Colonic mucosa (tissue), 4 donors: ENCODE measurements around the gene PDHX. TPM values are rescaled to one million over a fixed set of nuclear protein-coding genes. Genes with fewer than 3 reads are reported as not detected.

ENCODE experiments used
- DNase-seq: peaks from one replicate; pipeline ENCODE4 v3.0.0-alpha.2; 2020
- H3K27ac ChIP-seq: fragments of 200-600 bp; one replicate; pipeline ENCODE4 v1.8.0; 2021
- H3K27me3 ChIP-seq: fragments of 200-600 bp; one replicate; pipeline ENCODE4 v1.8.0; 2021
- H3K36me3 ChIP-seq: fragments of 200-600 bp; one replicate; pipeline ENCODE4 v1.8.0; 2021
- H3K4me1 ChIP-seq: fragments of 200-600 bp; one replicate; pipeline ENCODE4 v1.8.0; 2021; ENCODE audit warnings: mild to moderate bottlenecking
- H3K4me3 ChIP-seq: fragments of 200-600 bp; one replicate; pipeline ENCODE4 v1.8.0; 2021
- H3K9ac ChIP-seq, 2 donors: one replicate each; pipeline ENCODE4 v1.7.0; 2013; ENCODE audit warnings: control low read depth in 2 of 2, low read depth in 2 of 2, low read length in 2 of 2
- H3K9me3 ChIP-seq: fragments of 200-600 bp; one replicate; pipeline ENCODE4 v1.8.0; 2021
- CTCF ChIP-seq: fragments of 200-600 bp; IDR thresholded peaks from one replicate; pipeline ENCODE4 v1.8.0; 2022; ENCODE audit warnings: antibody characterized with exemption, mild to moderate bottlenecking
- intact Hi-C: fragments of 100-400 bp; cut with DNase I; formaldehyde crosslinking; loops from one replicate; pipeline ENCODE4 v1.14.1; 2022
- total RNA-seq, 2 donors: library from RNA; stranded (reverse); fragmentation: NEBNext Ultra II Directional in 1 of 2; extraction: Animal tissue kit (Norgen Biotek cat#: 25700) in 1 of 2; gene quantifications; one replicate each; pipeline ENCODE4 v1.2.1, GENCODE V29; 2021
- donor health status: healthy.
- donor health status: DM: no; HTN: no; CAD: no.
- donor health status: DM: no; HTN: no; CAD: no.

The PDHX gene
- total RNA-seq, 2 donors from 2014 or later = 55.2 to 57.2 TPM

- Histone ChIP-seq H3K36me3 (no peaks in the 10 kb centered on the region), H3K4me3 (no peak overlapping the region), H3K9ac (no peak overlapping the region), H3K9me3 (peaks cover under 1% of the 10 kb centered on the region), H3K4me1 (no peaks in the 10 kb centered on the region), H3K27ac (no peak overlapping the region), H3K27me3 (no peaks in the 10 kb centered on the region)
- TF ChIP-seq CTCF = no peak
- intact Hi-C loops = no loop called here
- no peak for DNase-seq
Measured at GRCh38 chr11:34904421-34904955, 11.9 kb upstream of the PDHX start.

- no peak overlapping the region for H3K4me3 ChIP-seq
- TF ChIP-seq CTCF = no peak
- no peaks in the 10 kb centered on the region for H3K4me1 ChIP-seq
- H3K9me3 ChIP-seq = no peaks in the 10 kb centered on the region
- no peak for DNase-seq
- intact Hi-C loops = no loop called here
- no peak overlapping the region for H3K27ac ChIP-seq
- H3K9ac ChIP-seq = no peak overlapping the region
- H3K27me3 ChIP-seq = no peaks in the 10 kb centered on the region
- H3K36me3 ChIP-seq = no peaks in the 10 kb centered on the region
Measured at GRCh38 chr11:34905666-34906065, 10.8 kb upstream of the PDHX start.

GRCh38 chr11:34907934-34908593 lies 8.4 kb upstream of the PDHX start:
- Histone ChIP-seq H3K4me1 (no peaks in the 10 kb centered on the region), H3K27me3 (no peaks in the 10 kb centered on the region), H3K4me3 (no peak overlapping the region), H3K9ac (no peak overlapping the region), H3K36me3 (no peaks in the 10 kb centered on the region), H3K9me3 (no peaks in the 10 kb centered on the region), H3K27ac (no peak overlapping the region)
- no peak for TF ChIP-seq CTCF
- no peak for DNase-seq
- intact Hi-C loops = no loop called here

GRCh38 chr11:34909415-34909814 lies 7.0 kb upstream of the PDHX start:
- DNase-seq = no peak
- Histone ChIP-seq H3K9ac (no peak overlapping the region), H3K27me3 (no peaks in the 10 kb centered on the region), H3K27ac (no peak overlapping the region), H3K9me3 (no peaks in the 10 kb centered on the region), H3K4me3 (no peak overlapping the region), H3K36me3 (no peaks in the 10 kb centered on the region), H3K4me1 (no peaks in the 10 kb centered on the region)
- intact Hi-C loops = no loop called here
- no peak for TF ChIP-seq CTCF

- intact Hi-C loops = no loop called here
- no peak overlapping the region for H3K27ac ChIP-seq
- no peak overlapping the region for H3K9ac ChIP-seq
- no peaks in the 10 kb centered on the region for H3K9me3 ChIP-seq
- no peaks in the 10 kb centered on the region for H3K4me1 ChIP-seq
- no peak for DNase-seq
- H3K27me3 ChIP-seq = no peaks in the 10 kb centered on the region
- no peak for TF ChIP-seq CTCF
- H3K36me3 ChIP-seq = no peaks in the 10 kb centered on the region
- no peak overlapping the region for H3K4me3 ChIP-seq
Measured at GRCh38 chr11:34909955-34910354, 6.5 kb upstream of the PDHX start.
